ENCODE data around the gene RPL13A. TPM values are rescaled to one million over a fixed set of nuclear protein-coding genes. Genes with fewer than 3 reads are reported as not detected.

The RPL13A gene
- total RNA-seq, 1 experiment from 2014 or later = 3,286 TPM

GRCh38 chr19:49453757-49454240 lies 33.6 kb upstream of the RPL13A start:
- Histone ChIP-seq H3K23ac (ENCODE audit: insufficient read length, low read depth, low read length) (no peak overlapping the region), H2BK5ac (ENCODE audit: insufficient read length, low read length) (peak overlapping the region; percentile 69), H2BK20ac (ENCODE audit: low read depth, low read length, poor library complexity, severe bottlenecking) (no peak overlapping the region), H3K4me2 (ENCODE audit: insufficient read depth, insufficient read length, low read length) (peak overlapping the region; percentile 72), H4K91ac (ENCODE audit: insufficient read length, low read depth, low read length) (peak overlapping the region; percentile 48), H3K18ac (ENCODE audit: insufficient read length, low read depth, low read length) (peak overlapping the region; percentile 94), H3T11ph (ENCODE audit: low read length) (peak overlapping the region; percentile 37), H2BK12ac (ENCODE audit: insufficient read length, low read depth, low read length) (no peak overlapping the region), H2AK5ac (ENCODE audit: insufficient read length, low read length) (no peak overlapping the region), H4K20me1 (ENCODE audit: control insufficient read depth, insufficient read depth, insufficient read length) (no peaks in the 10 kb centered on the region), H2BK120ac (ENCODE audit: low read depth, low read length, poor library complexity, severe bottlenecking) (no peak overlapping the region), H2AFZ (ENCODE audit: low read length) (no peak overlapping the region), H3K27me3 (ENCODE audit: insufficient read depth, low read length) (no peaks in the 10 kb centered on the region), H3K56ac (ENCODE audit: insufficient read length, low read depth, low read length) (no peak overlapping the region), H3K27ac (ENCODE audit: insufficient read length, low read depth, low read length) (peak overlapping the region; percentile 72), H3K79me2 (ENCODE audit: insufficient read depth, low read length) (no peaks in the 10 kb centered on the region; the same call in 1 of the 2 replicates), H3K14ac (ENCODE audit: insufficient read depth, low read length) (peak overlapping the region; percentile 90), H3K79me1 (ENCODE audit: insufficient read depth, low read depth, low read length, poor library complexity, severe bottlenecking) (peaks cover 7% of the 10 kb centered on the region), H2BK15ac (ENCODE audit: low read depth, low read length) (no peak overlapping the region), H4K5ac (ENCODE audit: insufficient read length, low read depth, low read length) (no peak overlapping the region), H3K9me3 (ENCODE audit: control insufficient read depth, low read depth, low read length) (no peaks in the 10 kb centered on the region), H3K23me2 (ENCODE audit: insufficient read length, low read depth, low read length, poor library complexity, severe bottlenecking) (peaks cover 5% of the 10 kb centered on the region), H3K9ac (ENCODE audit: extremely low read depth, insufficient read length, low read length) (peak overlapping the region; percentile 97), H3K4me1 (ENCODE audit: insufficient read depth, low read length) (no peaks in the 10 kb centered on the region), H4K8ac (replicated peaks; ENCODE audit: insufficient read length, low read depth, low read length) (no peak overlapping the region), H3K4ac (ENCODE audit: low read depth, low read length) (no peak overlapping the region; the same call in 1 of the 2 replicates)
- H3K4me1 Mint-ChIP-seq = peaks cover 6 to 22% of the 10 kb centered on the region in 2 experiments
- peaks cover 29 to 41% (median 36%) of the 10 kb centered on the region in 3 experiments for H3K36me3 Mint-ChIP-seq (ENCODE audit: insufficient read depth in 1 of 3, low read depth in 3 of 3)
- WGBS (ENCODE audit: extremely low coverage, insufficient read length, low lambda C conversion rate) = no CpG with 5 or more reads among the region's 10 CpGs
- DNase-seq = no peak
- no peaks in the 10 kb centered on the region; the same call in 1 of the 2 replicates for H3K27me3 Mint-ChIP-seq (ENCODE audit: low read depth)
- H3K27ac Mint-ChIP-seq = peak overlapping the region; percentile 99 to 100 (median 99)
- H3K4me3 Mint-ChIP-seq = peak overlapping the region; percentile 96 to 98
- H3K9me3 Mint-ChIP-seq = no peaks in the 10 kb centered on the region; a peak in 1 of 5 replicates
- no peak for TF ChIP-seq CTCF (conservative IDR thresholded peaks at IDR 0.05)

Measured in H9 (cell line).